HG02973 (cell line): ENCODE data around the gene PSMD4.
"Not testable (repeated sequence)": the region's sequence is repeated elsewhere in the genome, so short reads cannot be mapped to it uniquely, and the experiment has no call there.

Source experiments
- ATAC-seq: cut with Tn5 transposase; IDR thresholded peaks from one replicate; pipeline ENCODE4 v1.9.1; 2021; ENCODE audit warnings: moderate library complexity; ENCODE audit not compliant: unreplicated experiment

The PSMD4 gene

DNA sequence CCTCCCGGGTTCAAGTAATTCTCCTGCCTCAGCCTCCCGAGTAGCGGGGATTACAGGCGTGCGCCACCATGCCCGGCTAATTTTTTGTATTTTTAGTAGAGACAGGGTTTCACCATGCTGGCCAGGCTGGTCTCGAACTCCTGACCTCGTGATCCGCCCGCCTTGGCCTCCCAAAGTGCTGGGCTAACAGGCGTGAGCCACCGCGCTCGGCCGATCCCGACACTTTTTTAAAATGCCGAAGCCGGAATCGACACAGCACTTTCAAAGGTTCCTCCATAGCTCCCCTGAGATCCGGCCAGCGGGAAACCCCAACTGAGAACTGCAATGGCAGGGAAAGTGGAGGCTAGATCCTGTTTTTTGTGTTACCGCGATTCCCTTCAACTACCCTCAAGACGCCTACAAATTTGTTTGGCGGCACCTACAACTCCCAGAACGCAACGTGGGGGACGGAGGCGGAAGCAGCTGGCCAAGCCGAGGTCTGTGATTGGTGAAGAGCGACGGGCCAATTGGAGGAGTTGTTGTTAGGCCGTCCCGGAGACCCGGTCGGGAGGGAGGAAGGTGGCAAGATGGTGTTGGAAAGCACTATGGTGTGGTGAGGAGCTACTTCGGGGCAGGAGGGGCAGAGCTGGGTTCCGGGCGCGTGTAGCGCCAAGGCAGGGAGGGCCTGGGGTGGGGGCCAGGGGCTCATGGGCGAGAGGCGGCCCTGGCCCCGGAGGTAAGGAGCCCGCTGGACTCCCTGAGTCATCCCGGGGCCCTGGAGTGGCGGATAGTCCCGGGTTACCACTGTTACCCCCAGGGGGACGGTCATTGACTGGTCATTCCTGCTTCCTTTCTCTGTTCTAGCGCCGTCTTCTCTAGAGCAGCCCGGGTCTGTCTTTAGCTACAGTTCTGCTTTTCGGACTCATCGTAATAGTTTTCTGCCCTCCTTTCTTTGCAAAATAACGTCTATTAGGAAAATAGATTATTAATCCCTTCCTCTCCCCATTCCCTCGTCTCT is at the start of gene PSMD4:
Gene PSMD4 (plus strand): TSS at position 518 of the 997 bp plus-strand sequence. CDS start 49 bp downstream, at position 567.
- ATAC-seq: peak; percentile 85

DNA sequence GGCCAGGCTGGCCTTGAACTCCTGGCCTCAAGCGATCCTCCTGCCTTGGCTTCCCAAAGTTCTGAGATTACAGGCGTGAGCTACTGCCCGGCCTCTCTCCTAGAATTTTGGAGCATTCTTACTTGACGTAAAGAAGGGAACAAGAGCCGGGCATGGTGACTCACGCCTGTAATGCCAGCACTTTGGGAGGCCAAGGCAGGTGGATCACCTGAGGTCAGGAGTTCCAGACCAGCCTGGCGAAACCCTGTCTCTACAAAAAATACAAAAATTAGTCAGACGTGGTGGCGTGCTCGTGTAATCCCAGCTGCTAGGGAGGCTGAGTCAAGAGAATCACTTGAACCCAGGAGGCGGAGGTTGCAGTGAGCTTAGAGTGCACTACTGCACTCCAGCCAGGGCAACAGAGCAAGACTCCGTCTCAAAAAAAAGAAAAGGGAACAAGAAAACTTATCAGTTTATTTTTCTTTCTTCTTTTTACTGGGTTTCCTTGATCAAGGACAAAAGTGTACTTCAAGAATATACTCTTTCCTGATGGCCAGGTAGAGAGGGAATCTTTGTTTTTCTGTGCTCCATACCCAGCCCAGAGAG is 49.1 kb upstream of the PSMD4 start:
- not testable (repeated sequence) for ATAC-seq

DNA sequence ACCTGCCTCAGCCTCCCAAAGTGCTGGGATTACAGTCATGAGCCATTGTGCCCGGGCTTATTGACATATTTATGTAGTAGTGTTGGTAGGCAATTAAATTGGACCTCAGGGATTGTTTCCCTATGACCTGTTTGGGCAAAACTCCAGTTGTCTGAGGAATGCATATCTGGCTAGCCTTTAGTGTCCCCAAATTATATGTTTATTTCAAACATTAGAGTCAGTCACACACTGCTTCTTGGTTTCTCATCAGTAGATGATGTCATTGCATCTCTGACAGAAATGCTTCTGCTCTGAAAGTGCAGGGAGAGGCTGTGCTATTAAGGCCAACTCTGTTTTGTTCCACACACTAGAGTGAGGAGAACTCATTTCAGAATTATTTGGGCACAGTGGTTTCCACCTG is 43.7 kb upstream of the PSMD4 start:
- no peak for ATAC-seq

DNA sequence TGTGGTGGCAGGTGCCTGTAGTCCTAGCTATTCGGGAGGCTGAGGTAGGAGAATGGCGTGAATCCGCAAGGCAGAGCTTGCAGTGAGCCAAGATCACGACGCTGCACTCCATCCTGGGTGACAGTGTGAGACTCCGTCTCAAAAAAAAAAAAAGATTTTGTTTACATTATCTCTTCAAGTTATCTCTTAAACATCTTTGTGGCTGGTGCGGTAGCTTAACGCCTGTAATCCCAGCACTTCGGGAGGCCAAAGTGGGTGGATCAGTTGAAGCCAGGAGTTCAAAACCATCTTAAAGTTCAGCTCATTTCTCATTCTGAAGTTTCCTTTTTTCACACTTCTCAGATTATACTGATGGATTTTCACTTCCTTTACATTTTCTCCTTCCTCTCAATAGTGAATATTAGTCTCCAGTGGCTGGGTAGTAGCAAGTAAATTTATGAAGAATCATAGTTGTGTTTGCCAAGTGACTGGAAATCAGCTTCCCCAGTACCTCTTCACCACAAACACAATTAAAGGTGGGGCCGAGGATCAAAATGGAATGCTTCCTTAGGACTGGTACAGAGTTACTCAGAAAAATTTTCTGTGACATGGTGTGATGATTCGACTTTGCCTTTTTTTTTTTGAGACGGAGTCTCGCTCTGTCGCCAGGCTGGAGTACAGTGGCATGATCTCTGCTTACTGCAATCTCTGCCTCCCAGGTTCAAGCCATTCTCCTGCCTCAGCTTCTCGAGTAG is 42.4 kb upstream of the PSMD4 start:
- no peak for ATAC-seq

DNA sequence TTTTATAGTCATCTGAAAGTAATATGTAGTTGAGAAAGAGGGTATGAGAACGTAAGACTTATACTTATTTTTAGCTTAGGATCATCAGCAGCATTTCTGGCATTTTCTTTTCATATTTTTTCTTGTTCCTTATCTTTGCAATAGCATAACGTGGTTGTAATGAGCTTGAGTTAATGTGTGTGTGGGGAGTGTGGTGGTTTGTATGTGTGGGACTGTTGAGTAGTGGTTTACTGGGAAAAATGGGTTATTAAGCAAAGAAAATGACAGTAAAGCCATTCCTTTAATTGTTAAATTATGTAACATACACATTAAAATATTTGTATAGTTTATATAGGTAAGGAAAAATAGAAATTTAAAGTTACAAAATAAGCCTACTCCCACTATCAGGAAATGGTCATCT is 41.0 kb upstream of the PSMD4 start:
- ATAC-seq: no peak

DNA sequence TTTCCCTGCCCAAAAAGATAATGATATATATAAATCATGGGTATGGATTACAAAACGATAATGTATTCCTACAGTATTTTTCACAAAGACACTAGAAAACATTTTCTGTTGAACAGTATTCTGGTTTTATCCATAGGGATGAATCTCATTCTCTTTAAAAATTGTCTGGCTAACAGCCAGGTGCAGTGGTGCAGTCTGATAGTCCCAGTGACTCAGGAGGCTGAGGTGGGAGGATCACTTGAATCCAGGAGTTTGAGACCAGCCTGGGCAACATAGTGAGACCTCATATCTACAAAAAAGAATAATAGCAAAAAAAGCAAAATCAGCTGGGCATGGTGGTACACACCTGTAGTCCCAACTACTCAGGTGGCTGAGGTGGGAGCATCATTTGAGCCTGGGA is 32.9 kb upstream of the PSMD4 start:
- ATAC-seq: no peak

DNA sequence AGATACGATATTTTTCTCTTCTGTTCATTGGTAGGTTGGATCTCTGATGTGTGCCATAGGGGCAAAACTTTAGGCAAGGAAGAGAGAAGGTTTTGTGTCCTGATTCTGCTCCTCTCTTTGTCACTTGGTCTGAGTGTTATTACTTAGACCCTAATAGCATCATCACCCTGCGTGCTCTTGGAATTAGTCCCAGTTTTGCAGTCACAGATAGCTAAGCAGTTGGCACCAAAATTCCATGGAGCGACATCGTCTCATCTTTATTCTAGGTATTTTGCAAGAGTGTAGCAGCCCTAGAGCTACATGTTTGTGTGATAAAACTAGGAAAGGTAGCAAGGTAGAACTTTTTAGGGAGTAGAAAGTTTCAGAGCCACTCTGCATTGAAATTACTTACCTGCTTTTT is 32.4 kb upstream of the PSMD4 start:
- ATAC-seq: no peak

DNA sequence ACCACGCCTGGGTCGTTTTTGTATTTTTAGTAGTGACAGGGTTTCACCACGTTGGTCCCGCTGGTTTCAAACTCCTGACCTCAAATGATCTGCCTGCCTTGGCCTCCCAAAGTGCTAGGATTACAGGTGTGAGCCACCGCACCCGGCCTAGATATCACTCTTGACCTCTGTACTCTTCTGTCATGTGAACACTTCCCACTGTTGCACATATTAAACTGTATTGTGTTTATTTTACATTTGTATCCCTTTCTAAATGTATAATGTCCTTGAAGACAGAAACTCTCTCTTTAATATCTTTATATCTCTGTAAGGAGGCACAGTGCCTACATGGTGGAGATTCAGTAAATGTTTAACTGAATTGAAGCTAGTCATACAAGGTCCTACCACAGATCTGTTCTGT is 19.3 kb upstream of the PSMD4 start:
- no peak for ATAC-seq

DNA sequence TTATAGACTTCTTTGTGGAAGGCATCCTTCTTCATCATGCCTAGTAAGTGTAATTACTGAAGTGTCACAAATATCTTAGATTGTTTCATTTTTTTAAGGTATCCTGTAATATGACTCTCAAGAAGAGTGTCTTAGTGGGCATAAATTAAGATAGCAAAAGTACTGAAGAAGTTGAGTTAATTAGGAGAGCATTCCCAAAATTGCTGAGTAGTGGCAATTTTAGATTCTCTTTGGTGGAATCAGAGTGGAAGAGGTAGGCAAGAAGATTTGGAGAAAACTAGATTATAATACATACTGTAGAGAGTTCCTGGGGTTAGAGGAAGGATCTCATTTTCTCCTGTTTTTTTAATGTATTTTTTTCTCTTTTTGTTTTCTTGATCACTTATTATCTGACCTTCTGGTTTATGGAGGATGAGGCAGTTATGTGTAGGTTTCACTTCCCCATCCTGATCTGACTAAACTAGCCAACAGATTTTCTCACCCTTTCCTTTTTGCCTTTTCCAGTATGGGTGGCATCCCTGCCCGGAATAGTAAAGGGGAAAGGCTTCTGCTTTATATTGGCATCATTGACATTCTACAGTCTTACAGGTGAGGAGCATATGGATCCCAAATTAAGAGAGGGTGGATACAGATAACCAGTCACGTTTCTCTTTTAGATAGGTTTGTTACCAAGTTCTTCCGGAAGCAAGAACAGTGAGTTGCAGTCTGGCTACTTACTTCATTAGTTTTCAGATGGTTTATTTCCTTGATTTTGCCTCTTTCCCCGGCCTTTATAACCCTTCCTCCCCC is 16.7 kb upstream of the PSMD4 start:
- ATAC-seq: no peak

DNA sequence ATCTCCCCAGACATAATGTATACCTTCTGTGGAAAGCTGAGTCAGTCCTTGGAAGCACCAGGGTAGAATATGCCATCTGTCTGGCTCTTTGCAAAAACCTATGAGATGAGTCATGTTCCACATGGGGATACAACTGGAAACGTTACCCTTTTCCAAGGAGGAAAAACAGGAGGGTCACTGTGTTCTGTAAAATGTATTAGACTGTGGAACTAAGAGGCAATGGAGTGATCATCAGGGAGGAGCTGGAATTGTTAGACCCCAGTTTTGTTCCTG is 16.1 kb upstream of the PSMD4 start:
- no peak for ATAC-seq

DNA sequence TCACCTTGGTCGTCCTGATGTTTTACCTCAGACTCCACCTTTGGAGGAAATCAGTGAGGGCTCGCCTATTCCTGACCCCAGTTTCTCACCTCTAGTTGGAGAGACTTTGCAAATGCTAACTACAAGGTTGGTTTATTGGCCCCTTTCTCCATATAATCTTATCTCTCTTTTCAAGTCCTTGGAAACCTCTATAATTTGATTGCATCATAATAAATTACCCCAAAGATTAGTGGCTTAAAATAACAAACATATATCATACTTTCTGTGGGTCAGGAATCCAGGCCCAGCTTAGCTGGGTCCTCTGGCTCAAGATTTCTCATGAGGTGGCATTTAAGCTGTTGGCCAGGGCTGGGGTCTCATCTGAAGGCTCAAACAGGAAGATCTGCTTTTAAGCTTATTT is 12.1 kb upstream of the PSMD4 start:
- no peak for ATAC-seq

DNA sequence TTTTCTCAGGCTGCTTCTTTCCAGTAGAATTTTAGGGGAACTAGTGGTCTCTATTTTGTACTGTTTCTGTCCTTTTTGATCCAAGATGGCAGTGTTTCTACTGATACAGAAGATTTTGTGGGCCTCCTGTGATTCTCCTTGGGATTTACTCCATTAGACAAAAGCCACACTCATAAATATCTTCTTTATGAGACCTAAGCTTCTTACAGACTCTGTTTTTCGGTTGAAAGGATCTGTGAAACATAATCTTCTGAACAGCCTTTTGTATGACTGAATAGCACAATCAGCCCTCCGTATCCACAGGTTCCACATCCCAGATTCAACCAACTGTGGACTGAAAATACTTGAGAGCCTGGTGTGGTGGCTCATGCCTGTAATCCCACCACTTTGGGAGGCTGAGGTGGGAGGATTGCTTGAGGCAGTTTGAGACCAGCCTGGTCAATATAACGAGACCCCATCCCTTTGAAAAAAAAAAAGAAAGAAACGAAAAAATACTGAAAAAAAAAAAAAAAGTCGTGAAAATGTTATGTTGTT is 10.8 kb upstream of the PSMD4 start:
- ATAC-seq: no peak

DNA sequence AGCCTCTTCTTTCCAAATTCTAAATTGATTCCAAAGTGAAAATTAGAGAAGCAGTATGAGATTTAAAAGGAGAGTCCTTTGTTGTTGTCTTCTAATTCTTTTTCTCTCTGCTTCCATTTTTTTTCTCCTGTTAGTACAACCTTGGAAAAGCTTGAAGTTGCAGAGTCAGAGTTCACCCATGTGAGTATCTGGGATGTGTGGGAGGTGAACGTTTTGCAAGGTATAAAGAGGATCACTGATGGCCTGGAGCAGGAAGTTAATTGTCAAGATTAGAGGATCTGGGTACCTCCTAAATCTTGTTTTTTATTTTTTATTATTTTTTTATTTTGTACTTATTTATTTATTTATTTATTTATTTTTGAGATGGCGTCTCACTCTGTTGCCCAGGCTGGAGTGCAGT is 7.7 kb upstream of the PSMD4 start:
- ATAC-seq: no peak

DNA sequence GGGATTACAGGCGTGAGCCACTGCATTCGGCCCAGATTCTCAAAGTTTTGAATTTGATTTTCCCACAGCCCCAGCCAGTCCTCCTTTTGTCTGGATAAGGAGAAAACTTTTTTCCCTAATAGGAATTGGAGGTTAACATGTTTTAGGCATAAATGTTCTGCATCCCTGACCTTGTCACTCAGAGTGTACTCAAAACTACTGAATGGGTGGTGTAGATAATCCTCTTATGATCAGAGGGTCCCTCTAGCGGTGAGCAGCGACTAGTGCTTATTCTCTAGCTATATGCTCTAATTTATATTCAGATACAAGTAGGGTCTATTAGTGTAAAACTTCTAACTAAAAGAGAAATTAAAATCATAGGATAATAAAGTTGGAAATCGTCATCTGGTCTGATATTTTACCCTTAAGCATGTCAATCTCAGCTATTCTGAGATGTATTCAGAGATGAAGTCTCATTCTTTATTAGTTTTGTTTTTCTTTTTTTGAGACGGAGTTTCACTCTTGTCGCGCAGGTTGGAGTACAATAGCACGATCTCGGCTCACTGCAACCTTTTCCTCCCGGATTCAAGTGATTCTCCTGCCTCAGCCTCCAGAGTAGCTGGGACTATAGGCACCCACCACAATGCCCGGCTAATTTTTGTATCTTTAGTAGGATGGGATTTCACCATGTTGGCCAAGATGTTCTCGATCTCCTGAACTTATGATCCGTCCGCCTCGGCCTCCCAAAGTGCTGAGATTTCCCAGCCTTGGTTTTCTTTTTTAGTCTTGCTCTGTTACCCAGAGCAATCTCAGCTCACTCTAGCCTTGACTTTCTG is 2.7 kb upstream of the PSMD4 start:
- no peak for ATAC-seq

DNA sequence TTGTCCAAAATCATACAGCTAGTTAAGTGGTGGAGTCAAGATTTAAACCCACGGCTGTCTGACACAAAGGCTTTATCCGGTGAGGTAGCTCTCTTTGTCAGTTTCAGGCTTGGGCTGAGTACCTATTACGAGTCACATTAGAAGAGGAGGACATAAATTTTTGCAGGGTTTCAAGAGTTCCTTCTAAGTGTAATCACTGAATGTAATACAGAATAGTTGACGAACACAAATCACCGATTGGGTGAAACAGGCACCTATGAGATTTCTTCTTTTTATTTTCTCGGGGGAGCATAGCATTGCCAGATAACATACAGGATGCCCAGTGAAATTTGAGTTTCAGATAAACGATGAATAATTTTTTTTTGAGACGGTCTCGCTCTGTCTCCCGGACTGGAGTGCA is 847 bp downstream of the PSMD4 start:
- no peak for ATAC-seq

DNA sequence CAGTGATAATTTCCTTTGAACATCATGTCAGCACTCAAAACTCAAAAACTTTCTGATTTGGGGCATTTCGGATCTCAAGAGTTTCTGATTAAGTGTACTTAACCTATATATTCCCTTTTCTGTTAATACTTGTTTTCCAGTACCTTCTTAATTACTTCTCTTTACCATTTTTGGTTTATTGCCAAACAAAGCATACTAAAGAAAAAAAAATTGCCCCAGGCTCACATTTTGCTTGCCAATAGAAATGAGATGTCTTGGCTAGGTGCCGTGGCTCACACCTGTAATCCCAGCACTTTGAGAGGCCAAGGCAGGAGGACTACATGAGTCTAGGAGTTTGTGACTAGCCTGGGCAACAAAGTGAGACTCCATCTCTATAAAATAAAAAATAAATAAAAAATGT is 4.8 kb downstream of the PSMD4 start:
- no peak for ATAC-seq

DNA sequence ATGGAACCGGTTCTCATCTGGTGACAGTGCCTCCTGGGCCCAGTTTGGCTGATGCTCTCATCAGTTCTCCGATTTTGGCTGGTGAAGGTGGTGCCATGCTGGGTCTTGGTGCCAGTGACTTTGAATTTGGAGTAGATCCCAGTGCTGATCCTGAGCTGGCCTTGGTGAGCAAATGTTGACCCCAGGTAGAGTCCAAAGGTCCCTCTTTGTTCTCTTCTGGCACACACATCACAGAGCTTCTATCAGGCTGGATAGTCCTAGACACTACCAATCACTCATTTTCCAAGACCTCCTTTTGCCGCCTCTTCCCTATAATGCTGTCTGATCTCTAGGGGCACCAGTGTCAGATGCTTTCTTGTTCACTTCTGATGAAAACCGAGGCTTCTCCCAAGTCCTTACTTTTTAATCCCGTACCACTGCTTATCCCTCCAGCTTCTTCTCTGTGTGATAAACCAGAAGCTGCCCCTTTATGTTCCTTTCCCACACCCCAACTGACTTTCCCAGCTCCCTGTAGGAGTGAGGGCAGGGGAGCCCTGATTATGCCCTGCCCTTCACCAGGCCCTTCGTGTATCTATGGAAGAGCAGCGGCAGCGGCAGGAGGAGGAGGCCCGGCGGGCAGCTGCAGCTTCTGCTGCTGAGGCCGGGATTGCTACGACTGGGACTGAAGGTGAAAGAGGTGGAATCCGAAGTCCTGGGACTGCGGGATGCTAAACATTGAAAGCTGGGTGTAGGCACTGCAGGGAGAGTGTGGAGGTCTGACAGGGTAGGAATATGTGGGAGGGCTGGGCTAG is 11.1 kb downstream of the PSMD4 start:
- no peak for ATAC-seq

DNA sequence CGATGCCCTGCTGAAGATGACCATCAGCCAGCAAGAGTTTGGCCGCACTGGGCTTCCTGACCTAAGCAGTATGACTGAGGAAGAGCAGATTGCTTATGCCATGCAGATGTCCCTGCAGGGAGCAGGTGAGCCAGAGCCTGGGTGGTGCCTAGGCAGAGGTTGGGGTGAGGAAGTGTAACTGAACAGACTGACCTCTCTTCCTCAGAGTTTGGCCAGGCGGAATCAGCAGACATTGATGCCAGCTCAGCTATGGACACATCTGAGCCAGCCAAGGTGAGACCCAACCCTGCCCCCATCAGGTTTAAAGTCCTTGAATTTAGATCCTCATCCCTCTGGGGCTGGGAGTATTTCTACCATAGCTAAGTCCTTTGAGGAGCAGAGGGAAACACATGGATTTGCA is 11.8 kb downstream of the PSMD4 start:
- ATAC-seq: no peak

DNA sequence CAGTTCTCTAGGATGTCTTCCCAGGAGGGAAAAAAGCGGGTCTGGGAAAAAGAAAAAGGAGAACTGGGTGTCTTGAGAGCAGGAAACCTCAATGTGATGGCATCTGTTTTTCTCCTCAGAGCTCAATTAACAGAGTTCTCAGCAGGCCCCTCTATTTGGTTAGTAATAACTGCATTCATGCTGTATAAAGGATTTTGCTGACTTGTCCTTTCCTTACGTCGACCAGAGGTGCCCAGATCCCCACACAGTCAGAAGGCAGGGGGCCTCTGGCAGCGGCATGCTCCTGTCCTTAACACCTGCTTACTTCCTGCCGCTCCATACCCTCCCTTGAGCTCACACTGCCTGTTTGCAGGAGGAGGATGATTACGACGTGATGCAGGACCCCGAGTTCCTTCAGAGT is 12.3 kb downstream of the PSMD4 start:
- ATAC-seq: no peak
